ENCODE data around the gene PGM5.
A peak's percentile ranks its signal among the peaks of the same experiment; 100 is the strongest.

Gene PGM5

GRCh38 chr9:68492806-68493205 is 136.4 kb downstream of the PGM5 start:
- no peak for DNase-seq (ENCODE audit: low read depth)
- no peak overlapping the region for H3K4me3 ChIP-seq (ENCODE audit: low read length)
- TF ChIP-seq CTCF (conservative IDR thresholded peaks at IDR 0.05; ENCODE audit: low read length) = no peak

DNA sequence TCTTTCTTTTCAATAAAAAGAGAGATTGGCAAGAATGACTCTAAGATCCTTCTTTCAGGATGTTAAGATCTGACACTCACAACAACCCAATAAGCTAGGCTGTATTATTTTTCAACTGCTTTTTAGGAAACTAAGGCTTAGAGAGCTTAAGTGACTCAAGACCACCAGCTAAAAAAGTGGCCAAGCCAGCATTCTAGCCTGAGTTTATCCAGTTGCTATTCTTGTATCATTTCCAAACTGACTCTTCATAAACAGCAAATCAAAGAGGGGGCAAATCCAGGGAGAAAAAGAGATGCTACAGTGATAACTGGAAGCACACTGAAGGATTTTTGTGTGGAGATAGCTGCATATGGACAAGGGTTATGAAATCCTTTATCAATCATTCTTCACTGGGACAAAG is 137.1 kb downstream of the PGM5 start:
- no peak for DNase-seq (ENCODE audit: low read depth)
- TF ChIP-seq CTCF (conservative IDR thresholded peaks at IDR 0.05; ENCODE audit: low read length) = no peak
- no peak overlapping the region for H3K4me3 ChIP-seq (ENCODE audit: low read length)

GRCh38 chr9:68493958-68494577 is 137.7 kb downstream of the PGM5 start:
- TF ChIP-seq CTCF (conservative IDR thresholded peaks at IDR 0.05; ENCODE audit: low read length) = no peak
- H3K4me3 ChIP-seq (ENCODE audit: low read length) = no peak overlapping the region
- peak; percentile 26 for DNase-seq (ENCODE audit: low read depth)

DNA sequence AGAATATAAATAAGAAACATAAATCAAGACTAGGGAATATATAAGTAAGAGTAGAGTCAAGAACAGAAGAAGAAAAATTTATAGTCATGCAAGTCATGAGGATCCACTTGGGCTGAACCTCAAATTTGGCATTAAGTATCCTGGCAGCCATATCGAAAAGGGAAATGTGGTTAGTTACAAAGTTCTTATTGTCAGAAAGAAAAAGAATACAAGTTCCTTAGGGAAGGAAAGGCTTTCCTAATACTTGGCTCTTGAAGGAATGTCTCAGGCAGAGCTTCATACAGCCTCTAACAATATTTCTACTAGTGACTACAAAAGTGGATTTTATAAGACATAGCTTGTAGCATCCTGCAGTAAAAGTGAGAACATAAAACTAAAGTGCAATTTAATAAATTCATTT is 138.8 kb downstream of the PGM5 start:
- no peak for TF ChIP-seq CTCF (conservative IDR thresholded peaks at IDR 0.05; ENCODE audit: low read length)
- DNase-seq (ENCODE audit: low read depth) = peak; percentile 26
- no peak overlapping the region for H3K4me3 ChIP-seq (ENCODE audit: low read length)

- no peak overlapping the region for H3K4me3 ChIP-seq (ENCODE audit: low read length)
- peak; percentile 2 for DNase-seq (ENCODE audit: low read depth)
- TF ChIP-seq CTCF (conservative IDR thresholded peaks at IDR 0.05; ENCODE audit: low read length) = no peak
Measured at GRCh38 chr9:68496356-68496755, 139.9 kb downstream of the PGM5 start.

DNA sequence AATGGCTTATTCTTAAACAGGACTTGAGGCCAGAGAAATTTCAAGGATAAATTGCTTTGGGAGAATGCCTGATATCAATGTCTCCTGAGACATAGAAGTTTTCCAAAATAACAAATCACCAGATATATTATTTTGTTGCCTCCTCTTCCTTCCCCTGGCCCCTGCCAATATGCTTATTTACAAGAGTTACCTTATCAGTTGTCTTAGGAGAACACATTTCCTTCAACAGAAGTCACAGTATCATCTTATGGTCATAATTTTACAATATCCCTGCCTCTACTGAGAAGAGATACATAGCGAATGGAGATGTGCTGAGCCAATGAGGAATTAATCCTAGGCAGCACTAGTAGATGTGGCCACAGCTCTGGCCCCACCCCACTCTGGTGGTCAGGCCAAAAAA is 141.2 kb downstream of the PGM5 start:
- no peak overlapping the region for H3K4me3 ChIP-seq (ENCODE audit: low read length)
- no peak for TF ChIP-seq CTCF (conservative IDR thresholded peaks at IDR 0.05; ENCODE audit: low read length)
- no peak for DNase-seq (ENCODE audit: low read depth)

GRCh38 chr9:68498816-68499215 is 142.4 kb downstream of the PGM5 start:
- TF ChIP-seq CTCF (conservative IDR thresholded peaks at IDR 0.05; ENCODE audit: low read length) = no peak
- no peak for DNase-seq (ENCODE audit: low read depth)
- H3K4me3 ChIP-seq (ENCODE audit: low read length) = no peak overlapping the region
